ENCODE measurements around the gene KIAA0232.

DNA sequence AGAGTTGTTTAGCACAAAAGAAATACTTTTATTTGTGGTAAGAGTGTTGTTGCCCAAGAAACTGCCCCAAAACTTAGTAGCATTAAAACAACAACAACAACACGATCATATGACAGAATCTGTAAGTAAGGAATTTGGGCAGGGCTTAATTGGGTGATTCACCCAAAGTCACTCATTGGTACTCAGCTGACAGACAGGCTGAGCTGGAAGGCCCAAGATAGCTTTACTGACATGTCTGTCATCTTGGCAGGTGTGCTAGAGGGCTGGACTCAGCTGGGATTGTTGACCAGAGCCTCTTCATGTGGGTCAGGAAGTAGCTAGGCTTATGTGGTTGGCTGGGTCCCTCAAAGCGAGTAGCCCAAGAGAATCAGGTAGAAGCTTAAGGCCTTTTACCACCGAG, 52.3 kb downstream of the KIAA0232 start:
- TF ChIP-seq CTCF (IDR thresholded peaks at IDR 0.05; ENCODE audit: low read depth, low read length, missing input control) (no peak), TAF1 (conservative IDR thresholded peaks at IDR 0.05) (no peak), MAX (IDR thresholded peaks at IDR 0.05) (no peak), YY1 (IDR thresholded peaks at IDR 0.05) (no peak)
- TF ChIP-seq, protein P1, sequence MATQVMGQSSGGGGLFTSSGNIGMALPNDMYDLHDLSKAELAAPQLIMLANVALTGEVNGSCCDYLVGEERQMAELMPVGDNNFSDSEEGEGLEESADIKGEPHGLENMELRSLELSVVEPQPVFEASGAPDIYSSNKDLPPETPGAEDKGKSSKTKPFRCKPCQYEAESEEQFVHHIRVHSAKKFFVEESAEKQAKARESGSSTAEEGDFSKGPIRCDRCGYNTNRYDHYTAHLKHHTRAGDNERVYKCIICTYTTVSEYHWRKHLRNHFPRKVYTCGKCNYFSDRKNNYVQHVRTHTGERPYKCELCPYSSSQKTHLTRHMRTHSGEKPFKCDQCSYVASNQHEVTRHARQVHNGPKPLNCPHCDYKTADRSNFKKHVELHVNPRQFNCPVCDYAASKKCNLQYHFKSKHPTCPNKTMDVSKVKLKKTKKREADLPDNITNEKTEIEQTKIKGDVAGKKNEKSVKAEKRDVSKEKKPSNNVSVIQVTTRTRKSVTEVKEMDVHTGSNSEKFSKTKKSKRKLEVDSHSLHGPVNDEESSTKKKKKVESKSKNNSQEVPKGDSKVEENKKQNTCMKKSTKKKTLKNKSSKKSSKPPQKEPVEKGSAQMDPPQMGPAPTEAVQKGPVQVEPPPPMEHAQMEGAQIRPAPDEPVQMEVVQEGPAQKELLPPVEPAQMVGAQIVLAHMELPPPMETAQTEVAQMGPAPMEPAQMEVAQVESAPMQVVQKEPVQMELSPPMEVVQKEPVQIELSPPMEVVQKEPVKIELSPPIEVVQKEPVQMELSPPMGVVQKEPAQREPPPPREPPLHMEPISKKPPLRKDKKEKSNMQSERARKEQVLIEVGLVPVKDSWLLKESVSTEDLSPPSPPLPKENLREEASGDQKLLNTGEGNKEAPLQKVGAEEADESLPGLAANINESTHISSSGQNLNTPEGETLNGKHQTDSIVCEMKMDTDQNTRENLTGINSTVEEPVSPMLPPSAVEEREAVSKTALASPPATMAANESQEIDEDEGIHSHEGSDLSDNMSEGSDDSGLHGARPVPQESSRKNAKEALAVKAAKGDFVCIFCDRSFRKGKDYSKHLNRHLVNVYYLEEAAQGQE (IDR thresholded peaks at IDR 0.05) = no peak
- TF ChIP-seq, protein P2, sequence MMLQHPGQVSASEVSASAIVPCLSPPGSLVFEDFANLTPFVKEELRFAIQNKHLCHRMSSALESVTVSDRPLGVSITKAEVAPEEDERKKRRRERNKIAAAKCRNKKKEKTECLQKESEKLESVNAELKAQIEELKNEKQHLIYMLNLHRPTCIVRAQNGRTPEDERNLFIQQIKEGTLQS (IDR thresholded peaks at IDR 0.05) = no peak
